Neural progenitor cell (in vitro differentiated cells): ENCODE measurements around the gene BCAS1. TPM values are rescaled to one million over a fixed set of nuclear protein-coding genes. Genes with fewer than 3 reads are reported as not detected.

Experiments
- DNase-seq: peaks from one replicate; pipeline ENCODE4 v3.0.0-alpha.2; 2016; ENCODE audit warnings: low spot score
- H2AFZ ChIP-seq: fragments of 200-600 bp; sonication (generic); replicated peaks from 2 replicates; pipeline ENCODE4 v1.6.1; 2016; ENCODE audit warnings: antibody characterized with exemption
- H3F3A ChIP-seq: fragments of 200-600 bp; sonication (generic); 2 replicates; pipeline ENCODE4 v1.6.1; 2016; ENCODE audit warnings: antibody characterized with exemption, low read depth
- H3K27ac ChIP-seq: fragments of 200-600 bp; sonication (generic); 2 replicates; pipeline ENCODE4 v1.5.1; 2016; ENCODE audit warnings: mild to moderate bottlenecking
- H3K27me3 ChIP-seq: fragments of 200-600 bp; sonication (generic); 2 replicates; pipeline ENCODE4 v1.6.1; 2016; ENCODE audit warnings: mild to moderate bottlenecking, moderate library complexity
- H3K36me3 ChIP-seq: fragments of 200-600 bp; sonication (generic); 2 replicates; pipeline ENCODE4 v1.5.1; 2016
- H3K4me1 ChIP-seq: fragments of 200-600 bp; sonication (generic); 2 replicates; pipeline ENCODE4 v1.6.1; 2016; ENCODE audit warnings: mixed run types
- H3K4me2 ChIP-seq: fragments of 200-600 bp; sonication (generic); 2 replicates; pipeline ENCODE4 v1.6.1; 2016
- H3K4me3 ChIP-seq: fragments of 200-600 bp; sonication (generic); 2 replicates; pipeline ENCODE4 v1.5.1; 2016
- H3K79me2 ChIP-seq: fragments of 200-600 bp; sonication (generic); 2 replicates; pipeline ENCODE4 v1.6.1; 2016; ENCODE audit warnings: low read depth
- H3K9ac ChIP-seq: fragments of 200-600 bp; sonication (generic); 2 replicates; pipeline ENCODE4 v1.6.1; 2016
- H3K9me3 ChIP-seq: fragments of 200-600 bp; sonication (generic); 2 replicates; pipeline ENCODE4 v1.5.1; 2016; ENCODE audit warnings: low read depth
- H4K20me1 ChIP-seq: fragments of 200-600 bp; sonication (generic); 2 replicates; pipeline ENCODE4 v1.6.1; 2016; ENCODE audit warnings: low read depth
- H3K27ac Mint-ChIP-seq: 3 replicates; pipeline ENCODE4 v1.8.0; 2021; ENCODE audit warnings: mixed read lengths
- H3K27me3 Mint-ChIP-seq: 2 replicates; pipeline ENCODE4 v1.8.0; 2022; ENCODE audit warnings: low read depth, mild to moderate bottlenecking, inconsistent platforms, moderate library complexity, mixed read lengths; ENCODE audit not compliant: insufficient read depth
- H3K36me3 Mint-ChIP-seq: 3 replicates; pipeline ENCODE4 v1.8.0; 2021; ENCODE audit warnings: mixed read lengths
- H3K4me1 Mint-ChIP-seq: 3 replicates; pipeline ENCODE4 v1.8.0; 2021; ENCODE audit warnings: mixed read lengths
- H3K4me3 Mint-ChIP-seq: 3 replicates; pipeline ENCODE4 v1.8.0; 2021; ENCODE audit warnings: mild to moderate bottlenecking, moderate library complexity, mixed read lengths
- H3K9me3 Mint-ChIP-seq: 3 replicates; pipeline ENCODE4 v1.8.0; 2020; ENCODE audit warnings: mixed read lengths
- EZH2 ChIP-seq: fragments of 200-600 bp; sonication (generic); IDR thresholded peaks from 2 replicates; pipeline ENCODE4 v1.6.1; 2017; ENCODE audit warnings: antibody characterized with exemption, mild to moderate bottlenecking, moderate library complexity
- EZH2phosphoT487 ChIP-seq: fragments of 200-600 bp; sonication (generic); IDR thresholded peaks from 2 replicates; pipeline ENCODE4 v1.6.1; 2017; ENCODE audit warnings: antibody characterized with exemption
- total RNA-seq: library from RNA; depleted of rRNA; stranded (reverse); fragments of >200 nt; gene quantifications from 2 replicates; pipeline ENCODE4 v1.2.3, GENCODE V29; 2015; ENCODE audit warnings: low replicate concordance
- TF ChIP-seq, protein P1 (sequence below): fragments of 200-600 bp; sonication (generic); IDR thresholded peaks from 2 replicates; pipeline ENCODE4 v1.5.1; 2017; ENCODE audit warnings: antibody characterized with exemption, mild to moderate bottlenecking

BCAS1 gene
- total RNA-seq, 1 donor from 2014 or later, result not detected

DNA sequence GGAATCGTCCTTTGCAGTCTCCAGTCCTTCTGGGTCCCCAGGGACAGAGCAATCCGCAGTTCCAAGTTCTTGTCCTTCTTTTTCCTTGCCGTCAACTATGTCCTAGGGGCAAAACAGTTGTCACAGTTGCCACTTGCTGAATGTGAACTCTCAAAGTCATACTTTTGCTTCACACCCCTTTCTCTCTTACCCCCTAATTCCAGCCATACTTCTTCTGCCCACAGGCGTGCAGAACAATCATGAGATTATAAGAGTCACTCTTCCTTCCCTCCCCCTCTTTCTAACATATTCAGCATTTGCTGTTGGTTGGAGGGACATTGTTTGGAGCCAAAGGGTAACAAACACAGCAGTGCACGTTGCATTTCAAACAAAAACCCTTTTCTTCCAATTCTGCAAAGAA lies 74.4 kb downstream of the BCAS1 start:
- no peaks in the 10 kb centered on the region for H4K20me1 ChIP-seq
- H3K4me1 ChIP-seq, result no peaks in the 10 kb centered on the region
- Mint-ChIP-seq H3K36me3 (no peaks in the 10 kb centered on the region), H3K4me3 (no peak overlapping the region), H3K27me3 (peaks cover 2% of the 10 kb centered on the region), H3K27ac (peak overlapping the region; percentile 70), H3K4me1 (no peaks in the 10 kb centered on the region), H3K9me3 (peaks cover 9% of the 10 kb centered on the region)
- no peak for DNase-seq
- no peaks in the 10 kb centered on the region for H3F3A ChIP-seq
- no peak for TF ChIP-seq EZH2phosphoT487
- TF ChIP-seq EZH2, result no peak
- TF ChIP-seq, protein P1, sequence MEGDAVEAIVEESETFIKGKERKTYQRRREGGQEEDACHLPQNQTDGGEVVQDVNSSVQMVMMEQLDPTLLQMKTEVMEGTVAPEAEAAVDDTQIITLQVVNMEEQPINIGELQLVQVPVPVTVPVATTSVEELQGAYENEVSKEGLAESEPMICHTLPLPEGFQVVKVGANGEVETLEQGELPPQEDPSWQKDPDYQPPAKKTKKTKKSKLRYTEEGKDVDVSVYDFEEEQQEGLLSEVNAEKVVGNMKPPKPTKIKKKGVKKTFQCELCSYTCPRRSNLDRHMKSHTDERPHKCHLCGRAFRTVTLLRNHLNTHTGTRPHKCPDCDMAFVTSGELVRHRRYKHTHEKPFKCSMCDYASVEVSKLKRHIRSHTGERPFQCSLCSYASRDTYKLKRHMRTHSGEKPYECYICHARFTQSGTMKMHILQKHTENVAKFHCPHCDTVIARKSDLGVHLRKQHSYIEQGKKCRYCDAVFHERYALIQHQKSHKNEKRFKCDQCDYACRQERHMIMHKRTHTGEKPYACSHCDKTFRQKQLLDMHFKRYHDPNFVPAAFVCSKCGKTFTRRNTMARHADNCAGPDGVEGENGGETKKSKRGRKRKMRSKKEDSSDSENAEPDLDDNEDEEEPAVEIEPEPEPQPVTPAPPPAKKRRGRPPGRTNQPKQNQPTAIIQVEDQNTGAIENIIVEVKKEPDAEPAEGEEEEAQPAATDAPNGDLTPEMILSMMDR, result no peak
- H3K4me2 ChIP-seq, result no peak overlapping the region
- no peak overlapping the region for H3K4me3 ChIP-seq
- no peaks in the 10 kb centered on the region for H3K79me2 ChIP-seq
- H3K27ac ChIP-seq, result no peak overlapping the region
- H2AFZ ChIP-seq, result no peak overlapping the region
- H3K9ac ChIP-seq, result no peak overlapping the region
- H3K27me3 ChIP-seq, result no peaks in the 10 kb centered on the region
- H3K36me3 ChIP-seq, result no peaks in the 10 kb centered on the region
- H3K9me3 ChIP-seq, result no peaks in the 10 kb centered on the region

DNA sequence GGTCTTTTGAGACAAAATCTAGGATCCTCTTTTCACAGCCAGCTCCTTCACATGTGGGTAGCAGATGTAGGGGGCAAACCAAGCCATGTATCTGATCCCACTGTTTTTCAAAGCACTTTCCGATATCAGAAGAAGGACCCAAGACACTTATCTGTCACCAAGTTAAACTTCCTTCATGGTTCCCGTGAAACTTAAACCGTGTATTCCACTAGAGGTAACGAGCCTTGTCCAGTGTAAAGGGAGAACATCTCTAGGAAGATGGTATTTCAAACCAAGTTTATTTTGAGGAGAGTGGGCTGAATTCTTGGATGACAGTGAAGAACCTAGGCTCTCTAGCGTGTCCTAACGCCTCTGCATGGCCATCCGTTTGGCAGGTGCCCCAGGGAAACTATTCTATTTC lies 76.3 kb downstream of the BCAS1 start:
- Histone ChIP-seq H3K27ac (no peak overlapping the region), H3K9ac (no peak overlapping the region), H3K9me3 (no peaks in the 10 kb centered on the region), H3K4me3 (no peak overlapping the region), H2AFZ (no peak overlapping the region), H3K4me1 (no peaks in the 10 kb centered on the region), H3K27me3 (no peaks in the 10 kb centered on the region), H3K36me3 (no peaks in the 10 kb centered on the region), H4K20me1 (no peaks in the 10 kb centered on the region), H3K79me2 (no peaks in the 10 kb centered on the region), H3K4me2 (no peak overlapping the region), H3F3A (no peaks in the 10 kb centered on the region)
- DNase-seq, result no peak
- no peaks in the 10 kb centered on the region for H3K36me3 Mint-ChIP-seq
- no peak overlapping the region for H3K4me3 Mint-ChIP-seq
- no peaks in the 10 kb centered on the region for H3K9me3 Mint-ChIP-seq
- no peaks in the 10 kb centered on the region for H3K27me3 Mint-ChIP-seq
- H3K27ac Mint-ChIP-seq, result no peak overlapping the region
- TF ChIP-seq, protein P1, result no peak
- TF ChIP-seq EZH2 (no peak), EZH2phosphoT487 (no peak)
- no peaks in the 10 kb centered on the region for H3K4me1 Mint-ChIP-seq

DNA sequence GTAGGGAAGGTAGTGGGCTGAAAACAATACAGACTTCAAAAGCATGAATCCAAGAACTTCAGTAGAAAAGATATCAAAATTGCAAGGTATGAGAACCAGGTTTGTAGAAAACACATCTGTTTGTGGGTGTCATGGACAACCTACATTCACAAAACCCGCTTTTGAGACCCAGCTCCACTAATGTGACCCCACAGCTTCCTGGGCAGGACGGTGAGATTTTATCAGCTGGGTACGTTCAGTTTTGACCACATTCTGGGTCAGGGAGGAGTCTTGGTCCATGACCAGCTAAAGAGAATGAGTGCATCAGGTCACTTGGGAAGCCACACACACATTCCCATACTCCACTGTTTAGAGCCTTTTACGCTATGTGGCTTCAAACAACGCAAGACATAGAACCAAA lies 77.1 kb downstream of the BCAS1 start:
- Mint-ChIP-seq H3K27me3 (no peaks in the 10 kb centered on the region), H3K4me3 (no peak overlapping the region), H3K36me3 (no peaks in the 10 kb centered on the region), H3K27ac (no peak overlapping the region), H3K9me3 (no peaks in the 10 kb centered on the region), H3K4me1 (no peaks in the 10 kb centered on the region)
- Histone ChIP-seq H3K27ac (no peak overlapping the region), H4K20me1 (no peaks in the 10 kb centered on the region), H3K9ac (no peak overlapping the region), H3K4me2 (no peak overlapping the region), H2AFZ (no peak overlapping the region), H3K9me3 (no peaks in the 10 kb centered on the region), H3F3A (no peaks in the 10 kb centered on the region), H3K79me2 (no peaks in the 10 kb centered on the region), H3K27me3 (no peaks in the 10 kb centered on the region), H3K4me3 (no peak overlapping the region), H3K36me3 (no peaks in the 10 kb centered on the region), H3K4me1 (no peaks in the 10 kb centered on the region)
- no peak for DNase-seq
- TF ChIP-seq, protein P1, result no peak
- TF ChIP-seq EZH2phosphoT487 (no peak), EZH2 (no peak)
